Neutrophil (primary cell): ENCODE data around the gene LRRC27.

Experiments used
- H3K27ac ChIP-seq: fragments of 200-600 bp; sonication (generic); 2 replicates; pipeline ENCODE4 v1.5.1; 2016; ENCODE audit warnings: mild to moderate bottlenecking, moderate library complexity
- H3K27me3 ChIP-seq: fragments of 200-600 bp; sonication (generic); 2 replicates; pipeline ENCODE4 v1.6.0; 2016; ENCODE audit warnings: mild to moderate bottlenecking
- H3K36me3 ChIP-seq: fragments of 200-600 bp; sonication (generic); 2 replicates; pipeline ENCODE4 v1.5.1; 2017
- H3K4me1 ChIP-seq, 2 experiments: fragments of 200-600 bp in 1 of 2; sonication (generic) in 1 of 2; 1 replicate in 1 of 2; 2 replicates in 1 of 2; pipeline versions ENCODE4 v1.5.1 to v1.6.1; 2013 to 2016; ENCODE audit warnings: low read depth in 1 of 2, low read length in 1 of 2, mild to moderate bottlenecking in 1 of 2, moderate library complexity in 1 of 2; ENCODE audit not compliant: control insufficient read depth in 1 of 2, insufficient read depth in 1 of 2
- H3K4me3 ChIP-seq, 2 experiments: fragments of 200-600 bp in 1 of 2; sonication (generic) in 1 of 2; 1 replicate in 1 of 2; 2 replicates in 1 of 2; pipeline ENCODE4 v1.5.1; 2013 to 2016; ENCODE audit warnings: low read depth in 1 of 2, low read length in 1 of 2, mild to moderate bottlenecking in 1 of 2, moderate library complexity in 1 of 2
- H3K9me3 ChIP-seq: fragments of 200-600 bp; sonication (generic); 2 replicates; pipeline ENCODE4 v1.5.1; 2016
- CTCF ChIP-seq: fragments of 200-600 bp; sonication (generic); IDR thresholded peaks from 2 replicates; pipeline ENCODE4 v1.5.1; 2016; ENCODE audit warnings: antibody characterized with exemption

The LRRC27 gene

GRCh38 chr10:132366006-132366405, 34.0 kb downstream of the LRRC27 start:
- TF ChIP-seq CTCF = no peak
- Histone ChIP-seq H3K9me3 (no peaks in the 10 kb centered on the region), H3K27me3 (peaks cover 1% of the 10 kb centered on the region), H3K27ac (no peak overlapping the region), H3K36me3 (no peaks in the 10 kb centered on the region), H3K4me1 (no peaks in the 10 kb centered on the region), H3K4me3 (no peak overlapping the region)

GRCh38 chr10:132366499-132366898, 34.5 kb downstream of the LRRC27 start:
- Histone ChIP-seq H3K27ac (no peak overlapping the region), H3K4me1 (no peaks in the 10 kb centered on the region), H3K9me3 (no peaks in the 10 kb centered on the region), H3K27me3 (peaks cover 6% of the 10 kb centered on the region), H3K36me3 (no peaks in the 10 kb centered on the region), H3K4me3 (no peak overlapping the region)
- no peak for TF ChIP-seq CTCF

- TF ChIP-seq CTCF = no peak
- no peaks in the 10 kb centered on the region for H3K4me1 ChIP-seq
- no peaks in the 10 kb centered on the region for H3K9me3 ChIP-seq
- peaks cover 20% of the 10 kb centered on the region for H3K27me3 ChIP-seq
- H3K36me3 ChIP-seq = no peaks in the 10 kb centered on the region
- H3K4me3 ChIP-seq = no peak overlapping the region
- no peak overlapping the region for H3K27ac ChIP-seq
Measured at GRCh38 chr10:132368391-132368790, 36.4 kb downstream of the LRRC27 start.

GRCh38 chr10:132368881-132369635, 37.1 kb downstream of the LRRC27 start:
- no peak overlapping the region for H3K27ac ChIP-seq
- no peak for TF ChIP-seq CTCF
- no peaks in the 10 kb centered on the region for H3K36me3 ChIP-seq

GRCh38 chr10:132369636-132370185, 37.7 kb downstream of the LRRC27 start:
- H3K36me3 ChIP-seq = no peaks in the 10 kb centered on the region

More at GRCh38 chr10:132368881-132369635, 37.1 kb downstream of the LRRC27 start:
- H3K9me3 ChIP-seq = no peaks in the 10 kb centered on the region
- peaks cover 20% of the 10 kb centered on the region for H3K27me3 ChIP-seq
- no peaks in the 10 kb centered on the region for H3K4me1 ChIP-seq
- no peak overlapping the region for H3K4me3 ChIP-seq

More at GRCh38 chr10:132369636-132370185, 37.7 kb downstream of the LRRC27 start:
- H3K9me3 ChIP-seq = no peaks in the 10 kb centered on the region
- no peak overlapping the region for H3K27ac ChIP-seq
- H3K4me3 ChIP-seq = no peak overlapping the region
- H3K27me3 ChIP-seq = peaks cover 20% of the 10 kb centered on the region
- TF ChIP-seq CTCF = no peak
- H3K4me1 ChIP-seq = no peaks in the 10 kb centered on the region
